Hepatocyte (in vitro differentiated cells): ENCODE data around the gene APBA3.

Source experiments
- EZH2 ChIP-seq: fragments of 200-600 bp; sonication (generic); IDR thresholded peaks from 2 replicates; pipeline ENCODE4 v1.6.1; 2016; ENCODE audit warnings: antibody characterized with exemption, mild to moderate bottlenecking, borderline replicate concordance
- EZH2phosphoT487 ChIP-seq: fragments of 200-600 bp; sonication (generic); IDR thresholded peaks from one replicate; pipeline ENCODE4 v1.6.1; 2018; ENCODE audit warnings: antibody characterized with exemption, mild to moderate bottlenecking, low read depth, moderate library complexity; ENCODE audit not compliant: unreplicated experiment, severe bottlenecking
- TF ChIP-seq, protein P1 (sequence below): fragments of 200-600 bp; sonication (generic); IDR thresholded peaks from 2 replicates; pipeline ENCODE4 v1.5.1; 2016; ENCODE audit warnings: antibody characterized with exemption, mild to moderate bottlenecking; ENCODE audit not compliant: poor library complexity

DNA sequence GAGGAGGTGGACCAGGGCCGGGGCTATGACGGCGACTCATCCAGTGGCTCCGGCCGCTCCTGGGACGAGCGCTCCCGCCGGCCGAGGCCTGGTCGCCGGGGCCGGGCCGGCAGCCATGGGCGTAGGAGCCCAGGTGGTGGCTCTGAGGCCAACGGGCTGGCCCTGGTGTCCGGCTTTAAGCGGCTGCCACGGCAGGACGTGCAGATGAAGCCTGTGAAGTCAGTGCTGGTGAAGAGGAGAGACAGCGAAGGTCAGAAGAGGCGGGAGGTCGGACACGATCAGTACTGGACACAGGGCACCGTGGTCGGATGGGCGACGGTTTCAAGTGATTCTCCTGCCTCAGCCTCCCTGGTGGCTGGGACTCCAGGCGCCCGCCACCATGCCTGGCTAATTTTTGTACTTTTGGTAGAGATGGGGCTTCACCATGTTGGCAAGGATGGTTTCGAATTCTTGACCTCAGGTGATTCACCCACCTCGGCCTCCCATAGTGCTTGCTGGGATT, 31.0 kb downstream of the APBA3 start:
- no peak for TF ChIP-seq EZH2
- TF ChIP-seq, protein P1, sequence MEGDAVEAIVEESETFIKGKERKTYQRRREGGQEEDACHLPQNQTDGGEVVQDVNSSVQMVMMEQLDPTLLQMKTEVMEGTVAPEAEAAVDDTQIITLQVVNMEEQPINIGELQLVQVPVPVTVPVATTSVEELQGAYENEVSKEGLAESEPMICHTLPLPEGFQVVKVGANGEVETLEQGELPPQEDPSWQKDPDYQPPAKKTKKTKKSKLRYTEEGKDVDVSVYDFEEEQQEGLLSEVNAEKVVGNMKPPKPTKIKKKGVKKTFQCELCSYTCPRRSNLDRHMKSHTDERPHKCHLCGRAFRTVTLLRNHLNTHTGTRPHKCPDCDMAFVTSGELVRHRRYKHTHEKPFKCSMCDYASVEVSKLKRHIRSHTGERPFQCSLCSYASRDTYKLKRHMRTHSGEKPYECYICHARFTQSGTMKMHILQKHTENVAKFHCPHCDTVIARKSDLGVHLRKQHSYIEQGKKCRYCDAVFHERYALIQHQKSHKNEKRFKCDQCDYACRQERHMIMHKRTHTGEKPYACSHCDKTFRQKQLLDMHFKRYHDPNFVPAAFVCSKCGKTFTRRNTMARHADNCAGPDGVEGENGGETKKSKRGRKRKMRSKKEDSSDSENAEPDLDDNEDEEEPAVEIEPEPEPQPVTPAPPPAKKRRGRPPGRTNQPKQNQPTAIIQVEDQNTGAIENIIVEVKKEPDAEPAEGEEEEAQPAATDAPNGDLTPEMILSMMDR: no peak
- no peak for TF ChIP-seq EZH2phosphoT487
